ENCODE measurements around the gene SASS6.

The SASS6 gene

GRCh38 chr1:100107696-100108095 lies 25.0 kb downstream of the SASS6 start:
- no peak for DNase-seq

DNA sequence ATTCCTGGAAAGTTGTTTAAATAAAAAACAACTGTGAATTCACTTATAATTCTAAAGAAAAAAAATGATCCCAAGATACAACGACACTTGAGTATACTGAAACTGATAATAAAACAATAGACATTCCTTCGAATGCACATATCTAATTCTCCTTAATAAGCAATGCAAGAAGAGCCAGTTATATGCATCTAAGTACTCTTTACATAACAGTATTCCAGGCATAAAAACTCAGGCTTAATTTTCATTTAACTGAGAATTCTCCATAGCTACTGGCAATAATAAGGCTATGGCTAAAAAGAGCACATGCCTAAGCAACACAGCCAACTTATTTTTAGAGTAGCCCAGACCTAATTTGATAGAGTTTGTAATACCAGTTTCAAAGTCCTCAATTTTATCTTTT lies 31.2 kb downstream of the SASS6 start:
- no peak for DNase-seq

DNA sequence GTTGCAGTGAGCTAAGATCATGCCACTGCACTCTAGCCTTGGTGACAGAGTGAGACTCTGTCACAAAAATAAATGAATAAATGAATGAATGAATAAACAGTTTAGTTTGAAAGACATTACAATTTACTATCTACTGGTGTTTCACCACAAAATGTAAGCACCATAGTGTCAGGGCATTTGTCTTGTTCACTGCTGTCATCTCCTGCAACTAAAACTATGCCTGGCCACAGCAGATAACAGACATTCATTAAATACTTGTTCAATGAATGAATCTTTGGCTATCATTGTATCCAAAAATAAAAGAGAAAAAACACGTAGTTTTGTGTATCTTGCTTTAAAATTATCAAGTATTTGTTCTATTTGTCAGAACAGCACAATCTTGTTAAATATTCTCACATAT lies 32.5 kb downstream of the SASS6 start:
- no peak for DNase-seq

DNA sequence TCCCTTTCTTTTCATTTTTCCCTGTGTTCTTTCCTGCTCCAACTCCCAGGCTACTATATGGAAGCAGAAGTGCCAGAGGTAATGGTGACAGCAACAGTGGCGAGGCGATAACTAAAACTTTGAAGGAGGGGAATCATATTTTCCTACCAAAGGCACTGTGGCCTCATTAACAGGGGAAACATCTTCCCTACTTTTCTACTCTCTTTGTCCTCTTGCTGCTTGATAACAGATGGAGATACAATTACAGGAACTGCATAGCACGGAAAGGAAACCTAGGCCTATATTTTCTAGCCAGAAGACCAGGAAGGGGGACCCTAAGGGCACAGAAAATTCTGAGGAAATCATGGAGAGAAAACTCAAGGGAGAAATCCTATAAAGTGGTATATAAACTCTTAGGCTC lies 42.3 kb downstream of the SASS6 start:
- no peak for DNase-seq

- DNase-seq = no peak
These were observed 43.6 kb downstream of the SASS6 start for GRCh38 chr1:100089082-100089481.

DNA sequence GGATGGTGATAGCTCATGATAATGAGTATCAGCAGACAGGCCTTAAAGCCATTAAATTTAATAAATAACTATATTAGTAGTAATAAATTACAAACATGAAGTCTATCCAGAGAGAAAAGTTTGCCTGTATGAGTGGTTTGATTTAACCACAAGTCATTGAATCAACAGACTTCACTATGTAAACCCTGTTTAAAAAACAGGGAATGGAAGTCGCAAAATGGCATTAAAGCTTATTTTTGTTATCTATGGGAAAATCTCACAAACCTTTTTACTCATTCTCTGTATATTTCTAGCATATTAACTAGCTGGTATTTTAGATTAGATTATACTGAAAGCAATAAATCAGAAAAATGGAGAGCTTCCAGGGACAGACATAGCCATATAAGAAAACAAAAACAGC lies 45.3 kb downstream of the SASS6 start:
- no peak for DNase-seq

- DNase-seq = no peak
These were observed 52.4 kb downstream of the SASS6 start for GRCh38 chr1:100080331-100080730.

DNA sequence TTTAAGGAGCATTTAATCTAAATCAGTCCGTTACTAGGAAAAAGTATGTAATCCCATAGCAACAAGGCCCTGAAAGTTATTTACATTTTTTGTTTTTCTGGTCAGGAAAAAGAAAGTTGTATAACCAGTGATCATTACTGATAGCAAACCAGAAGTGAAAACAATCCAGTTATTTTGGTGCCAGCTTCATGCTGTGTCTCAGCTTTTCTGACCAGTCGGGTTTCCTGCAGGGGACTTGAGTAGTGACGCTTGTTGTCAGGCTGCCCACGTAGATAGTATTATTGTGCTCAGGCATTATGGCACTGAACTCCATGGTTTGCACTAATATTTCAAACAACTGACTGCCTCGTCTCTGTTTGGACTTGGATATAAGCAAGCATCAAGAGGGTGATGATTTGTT lies 55.2 kb downstream of the SASS6 start:
- peak in 13 of 58 donors; percentile 1 to 60 (median 10) for DNase-seq

- DNase-seq = no peak
These were observed 56.0 kb downstream of the SASS6 start for GRCh38 chr1:100076744-100077143.

- DNase-seq = no peak
These were observed 56.4 kb downstream of the SASS6 start for GRCh38 chr1:100076319-100076718.

GRCh38 chr1:100075773-100076172 lies 57.0 kb downstream of the SASS6 start:
- DNase-seq = no peak

- peak in 1 of 58 donors; percentile 6 for DNase-seq
These were observed 57.9 kb downstream of the SASS6 start for GRCh38 chr1:100074604-100075395.

- DNase-seq = no peak
These were observed 59.2 kb downstream of the SASS6 start for GRCh38 chr1:100073531-100073930.

DNA sequence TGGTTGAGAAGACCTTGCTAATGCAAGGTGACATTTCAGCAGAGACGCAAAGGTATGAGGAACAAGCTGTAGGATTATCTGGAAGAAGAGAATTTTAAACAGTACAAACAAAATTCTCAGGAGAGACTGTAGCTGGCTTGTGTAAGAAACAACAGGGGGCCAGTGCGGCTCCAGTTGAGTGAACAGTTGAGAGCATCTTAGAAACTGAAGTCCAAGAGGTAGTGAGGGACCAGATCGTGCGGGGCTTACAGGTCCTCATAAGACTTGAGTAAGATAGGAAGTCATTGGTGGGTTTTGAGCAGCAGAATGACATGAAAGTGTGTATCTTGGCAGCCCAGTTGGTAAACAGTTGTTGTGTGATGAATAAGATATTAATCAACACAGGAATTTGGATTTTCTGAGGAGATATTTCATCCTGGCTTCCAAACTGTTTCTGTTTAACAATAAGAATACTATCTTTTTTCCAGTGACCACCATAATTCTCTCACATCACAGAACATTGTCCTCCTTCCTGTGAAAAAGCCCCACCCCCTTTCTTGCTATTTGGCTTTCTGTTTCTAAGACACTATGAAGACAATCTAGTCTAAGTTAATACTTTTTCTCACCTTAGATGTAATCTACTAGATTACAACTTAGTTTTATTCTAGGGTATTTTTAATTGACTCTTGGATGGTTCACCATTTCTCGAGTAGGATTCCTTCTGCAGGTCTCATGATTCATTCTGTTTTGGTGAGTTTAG lies 62.4 kb downstream of the SASS6 start:
- no peak for DNase-seq

GRCh38 chr1:100065969-100066227 lies 66.8 kb downstream of the SASS6 start:
- no peak for DNase-seq

DNA sequence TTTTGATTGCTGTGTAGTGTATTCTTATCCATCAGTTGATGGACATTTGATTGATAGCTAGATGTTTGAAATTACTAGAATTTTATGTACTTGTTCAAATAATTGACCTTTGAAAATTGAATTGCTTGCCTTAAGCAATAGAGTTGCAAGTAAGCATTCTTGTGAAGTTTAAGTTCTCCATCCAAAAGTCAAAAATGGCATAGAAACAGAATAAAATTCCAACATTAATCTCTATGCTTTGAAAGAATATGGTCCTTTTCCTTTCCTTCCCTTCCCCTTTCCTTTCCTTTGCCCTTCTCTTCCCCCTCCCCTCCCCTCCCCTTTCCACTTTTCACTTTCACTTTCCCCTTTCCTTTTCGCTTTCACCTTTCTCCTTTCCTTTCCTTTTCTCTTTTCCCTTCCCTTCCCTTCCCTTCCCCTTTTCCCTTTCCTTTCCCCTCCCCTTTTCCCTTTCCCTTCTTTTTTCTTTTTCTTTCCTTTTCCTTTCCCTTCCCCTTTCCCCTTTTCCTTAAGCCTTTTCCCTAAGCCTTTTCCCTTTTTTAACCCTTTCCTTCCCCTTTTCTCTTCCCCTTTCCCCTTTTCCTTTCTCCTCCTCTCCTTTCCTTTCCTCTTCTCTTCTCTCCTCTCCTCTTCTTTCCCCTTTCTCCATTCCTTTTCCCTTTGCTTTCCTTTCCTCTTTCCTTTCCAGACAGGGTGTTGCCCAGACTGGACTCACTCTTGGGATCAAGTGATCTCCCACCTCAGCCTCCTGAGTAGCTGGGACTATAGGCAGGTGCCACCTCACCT lies 67.4 kb downstream of the SASS6 start:
- DNase-seq = no peak

GRCh38 chr1:100061681-100062080 lies 71.0 kb downstream of the SASS6 start:
- no peak for DNase-seq

DNA sequence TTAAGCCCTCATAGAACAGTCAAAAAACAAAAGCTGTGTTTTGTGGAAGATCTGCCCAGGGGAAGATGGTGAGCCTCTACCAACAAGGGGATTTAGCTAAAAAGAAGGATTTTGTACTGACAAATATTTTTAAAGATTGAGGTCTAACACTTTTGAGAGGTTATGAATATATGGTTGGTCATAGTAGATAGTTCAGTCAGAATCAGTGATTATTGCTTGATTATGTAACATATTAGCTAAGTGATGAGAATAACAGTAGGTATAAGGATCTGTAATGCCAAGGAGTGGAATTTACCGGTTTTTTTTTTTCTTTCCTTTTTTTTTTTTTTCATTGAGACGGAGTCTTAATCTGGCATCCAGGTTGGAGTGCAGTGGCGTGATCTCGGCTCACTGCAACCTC lies 79.0 kb downstream of the SASS6 start:
- no peak for DNase-seq

DNA sequence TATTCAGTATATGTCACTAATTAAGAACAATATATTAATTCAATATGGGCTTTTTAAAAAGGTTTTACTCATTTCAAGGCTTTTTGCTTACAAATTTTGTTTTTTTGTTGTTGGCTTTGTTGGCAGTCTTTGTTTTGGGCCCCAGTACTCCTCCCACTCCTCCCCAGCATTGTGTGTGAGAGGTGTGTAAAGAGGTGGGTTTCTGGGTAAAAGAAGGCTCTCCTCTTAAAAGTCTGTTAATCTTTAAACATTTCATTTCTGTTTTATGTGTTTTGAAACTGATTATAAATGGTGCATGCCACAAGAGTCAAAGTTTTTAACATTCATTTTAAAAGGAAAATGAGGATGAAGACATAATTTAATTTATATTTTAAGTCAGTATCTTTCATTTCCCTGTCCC lies 79.6 kb downstream of the SASS6 start:
- DNase-seq = no peak

- DNase-seq = no peak
These were observed 80.8 kb downstream of the SASS6 start for GRCh38 chr1:100051893-100052292.

- no peak for DNase-seq
These were observed 81.3 kb downstream of the SASS6 start for GRCh38 chr1:100051401-100051800.

DNA sequence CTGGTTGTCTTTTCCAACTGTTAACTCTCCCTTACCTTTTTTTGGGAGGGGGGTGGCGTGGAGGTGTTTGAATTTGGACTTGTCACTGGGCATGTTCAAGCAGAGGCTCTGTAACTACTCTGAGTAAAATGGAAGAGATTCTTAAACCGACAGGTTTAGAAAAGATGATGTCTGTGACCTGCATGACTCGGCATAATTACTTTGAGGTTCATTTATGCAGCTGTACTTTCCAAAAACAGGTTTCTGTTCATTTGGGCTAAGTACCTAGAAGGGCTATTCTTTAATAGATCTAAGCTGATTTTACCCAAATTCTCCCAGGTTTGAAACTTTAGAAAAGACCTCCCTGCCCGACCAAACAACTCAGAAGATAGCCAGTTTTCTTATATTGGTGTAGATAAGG lies 82.6 kb downstream of the SASS6 start:
- no peak for DNase-seq
